ENCODE results near the gene HOXA10.

Gene HOXA10

DNA sequence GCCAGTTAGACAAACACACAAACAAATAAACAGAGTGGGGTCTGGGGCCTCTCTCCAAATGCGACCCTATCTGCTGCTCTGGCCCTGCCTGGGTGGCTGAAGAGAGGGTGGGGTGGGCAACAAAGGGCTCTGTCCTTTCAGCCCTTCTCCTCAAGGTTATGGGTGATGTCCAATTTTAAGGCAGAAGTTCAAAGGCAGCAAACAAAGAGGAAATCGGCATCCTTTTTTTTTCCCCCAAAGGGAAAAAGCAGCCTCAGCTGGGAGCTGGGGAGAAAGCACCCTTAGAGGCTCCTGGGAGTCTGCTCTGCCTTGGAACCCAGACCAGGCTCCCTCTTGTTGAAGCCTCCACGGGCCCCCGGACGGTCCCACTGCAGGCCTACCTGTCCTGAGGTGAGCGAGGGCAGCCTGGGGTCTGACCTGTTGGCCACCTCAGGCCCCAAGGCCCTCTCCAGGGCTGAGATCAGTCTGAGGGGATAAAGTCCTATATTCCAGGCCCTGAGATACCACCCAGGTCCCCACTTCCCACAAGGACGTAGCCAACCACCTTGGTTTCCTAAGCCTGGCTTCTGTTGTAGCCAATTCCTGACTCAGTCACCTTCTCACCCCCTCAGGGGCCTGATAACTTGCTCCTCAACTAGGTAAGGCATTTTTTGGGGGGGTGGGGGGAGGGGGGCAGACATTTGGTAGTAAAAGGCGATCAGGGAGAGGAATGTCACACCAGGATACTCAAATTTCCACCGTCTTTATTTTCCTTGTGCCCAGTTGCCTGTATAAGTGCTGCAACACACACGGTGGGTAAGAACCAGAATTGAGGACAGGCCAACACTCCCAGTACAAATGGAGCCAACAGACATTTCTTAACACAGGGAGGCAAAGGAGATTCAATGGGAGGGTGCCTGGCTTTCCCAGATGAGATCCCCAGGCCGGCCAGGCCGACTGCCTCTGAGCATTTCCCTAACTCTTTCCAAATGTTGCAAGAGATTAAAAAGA lies 6.6 kb upstream of the HOXA10 start:
- no peak for DNase-seq (ENCODE audit: low read depth in 2 of 3, low spot score in 1 of 3)

GRCh38 chr7:27179503-27180430 lies 5.6 kb upstream of the HOXA10 start:
- DNase-seq (ENCODE audit: low read depth in 2 of 3, low spot score in 1 of 3): peak in 2 of 3 donors; percentile 58 to 59

DNA sequence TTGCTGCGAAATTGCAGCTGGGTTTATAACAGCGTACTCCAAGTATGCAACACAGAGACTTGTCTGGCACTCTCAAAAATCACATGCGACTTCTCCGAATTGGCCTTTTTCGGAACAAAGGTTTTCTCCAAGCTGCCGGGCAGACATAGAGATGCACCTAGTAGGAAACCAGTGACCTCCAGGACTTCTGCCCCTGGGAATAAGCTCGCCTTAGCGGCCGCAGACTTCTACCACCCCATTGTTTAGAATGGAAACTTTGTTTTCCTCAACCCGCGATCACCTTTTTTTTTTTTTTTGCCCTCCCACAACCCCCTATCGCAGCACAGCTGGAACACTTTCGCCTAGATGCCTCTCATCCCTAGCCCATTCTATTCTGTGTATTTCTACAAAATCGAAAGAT lies 4.9 kb upstream of the HOXA10 start:
- DNase-seq (ENCODE audit: low read depth in 2 of 3, low spot score in 1 of 3): no peak

- no peak for DNase-seq (ENCODE audit: low read depth in 2 of 3, low spot score in 1 of 3)
These were observed 4.2 kb upstream of the HOXA10 start for GRCh38 chr7:27178366-27178765.

- no peak for DNase-seq (ENCODE audit: low read depth in 2 of 3, low spot score in 1 of 3)
These were observed 3.7 kb upstream of the HOXA10 start for GRCh38 chr7:27177795-27178320.

DNA sequence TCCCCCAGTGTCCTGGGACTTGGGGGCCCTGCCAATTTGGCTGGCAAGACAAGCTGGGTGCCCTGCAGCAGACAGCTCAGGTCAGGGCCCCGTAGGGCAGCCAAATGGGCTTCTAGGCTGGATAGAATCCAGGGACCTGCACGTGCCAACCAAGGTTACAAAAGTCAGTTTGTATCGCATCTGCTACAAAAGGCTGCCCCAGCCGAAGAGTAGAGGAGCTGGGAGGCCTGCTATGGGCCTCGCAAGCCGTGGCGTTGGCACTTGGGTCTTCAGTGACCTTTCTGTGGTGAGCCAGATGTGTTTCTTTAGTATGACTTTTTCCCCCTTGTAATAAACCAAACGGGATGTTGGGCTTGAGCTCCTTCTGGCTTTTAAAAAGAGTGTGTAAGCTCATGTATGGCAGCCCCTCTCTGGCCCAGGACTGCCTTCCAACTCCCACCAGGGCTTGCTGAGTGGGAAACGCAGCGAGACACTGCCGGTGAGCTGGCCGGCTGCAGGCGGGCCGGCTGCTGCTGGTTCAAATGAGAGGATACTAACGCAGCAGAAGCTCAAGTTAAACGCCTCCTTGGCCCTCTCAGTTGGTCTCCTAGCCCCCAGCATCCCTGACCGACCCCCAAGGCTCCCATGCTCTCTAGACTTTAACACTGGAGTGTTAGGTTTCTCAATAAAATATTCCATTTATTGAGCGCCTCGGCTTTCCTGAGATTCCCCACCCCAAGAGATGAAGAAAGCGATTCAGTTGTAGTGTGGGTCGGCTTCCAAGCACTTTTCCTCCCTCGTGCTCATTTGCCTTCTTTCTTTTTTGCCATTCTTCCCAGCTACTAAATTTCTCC lies 3.1 kb upstream of the HOXA10 start:
- DNase-seq (ENCODE audit: low read depth in 2 of 3, low spot score in 1 of 3): no peak

GRCh38 chr7:27176524-27176845 lies 2.4 kb upstream of the HOXA10 start:
- no peak for DNase-seq (ENCODE audit: low read depth in 2 of 3, low spot score in 1 of 3)

DNA sequence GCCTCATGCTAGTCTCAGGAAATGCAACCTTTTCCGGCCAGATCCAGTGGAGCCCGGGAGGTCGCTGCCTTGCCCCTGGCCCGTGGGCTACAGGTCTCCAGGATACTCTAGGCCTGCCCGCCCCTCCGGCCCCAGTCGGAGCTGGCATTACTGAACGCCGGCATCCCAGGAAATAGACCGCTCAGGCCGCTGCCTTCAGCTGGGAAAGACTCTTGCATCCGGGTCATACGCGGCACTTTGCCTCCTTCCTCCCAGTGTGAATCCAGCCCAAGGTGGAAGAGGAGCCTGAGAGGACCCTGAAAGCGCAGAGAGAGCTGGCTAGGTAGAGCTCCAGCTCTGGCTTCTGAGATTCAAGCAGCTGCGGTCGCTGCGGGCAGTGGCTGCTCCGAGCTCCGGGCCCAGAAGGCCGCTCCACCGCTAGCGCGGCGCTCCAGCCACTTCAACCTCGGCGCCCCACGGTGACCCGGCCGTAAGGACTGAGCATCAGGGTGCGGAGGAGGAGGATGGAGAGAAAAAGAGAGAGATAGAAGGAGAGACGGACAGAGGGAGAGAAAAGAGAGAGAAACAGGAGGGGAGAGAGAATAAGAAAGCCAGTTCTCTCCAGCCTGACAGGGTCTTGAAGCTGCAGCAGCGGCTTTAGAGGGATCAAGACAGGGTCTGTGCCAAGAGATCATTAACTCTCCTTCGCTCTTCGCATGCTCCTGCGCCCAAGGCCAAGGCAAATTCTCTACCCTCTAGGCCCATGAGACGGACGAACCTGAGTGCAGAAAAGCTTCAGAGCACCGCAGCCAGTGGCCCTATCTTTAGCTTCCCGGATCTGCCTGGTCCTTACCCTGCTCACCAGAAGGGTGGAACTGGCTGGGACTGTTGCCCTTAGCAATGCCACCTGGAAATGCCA lies 1.8 kb upstream of the HOXA10 start:
- DNase-seq (ENCODE audit: low read depth in 2 of 3, low spot score in 1 of 3): no peak

DNA sequence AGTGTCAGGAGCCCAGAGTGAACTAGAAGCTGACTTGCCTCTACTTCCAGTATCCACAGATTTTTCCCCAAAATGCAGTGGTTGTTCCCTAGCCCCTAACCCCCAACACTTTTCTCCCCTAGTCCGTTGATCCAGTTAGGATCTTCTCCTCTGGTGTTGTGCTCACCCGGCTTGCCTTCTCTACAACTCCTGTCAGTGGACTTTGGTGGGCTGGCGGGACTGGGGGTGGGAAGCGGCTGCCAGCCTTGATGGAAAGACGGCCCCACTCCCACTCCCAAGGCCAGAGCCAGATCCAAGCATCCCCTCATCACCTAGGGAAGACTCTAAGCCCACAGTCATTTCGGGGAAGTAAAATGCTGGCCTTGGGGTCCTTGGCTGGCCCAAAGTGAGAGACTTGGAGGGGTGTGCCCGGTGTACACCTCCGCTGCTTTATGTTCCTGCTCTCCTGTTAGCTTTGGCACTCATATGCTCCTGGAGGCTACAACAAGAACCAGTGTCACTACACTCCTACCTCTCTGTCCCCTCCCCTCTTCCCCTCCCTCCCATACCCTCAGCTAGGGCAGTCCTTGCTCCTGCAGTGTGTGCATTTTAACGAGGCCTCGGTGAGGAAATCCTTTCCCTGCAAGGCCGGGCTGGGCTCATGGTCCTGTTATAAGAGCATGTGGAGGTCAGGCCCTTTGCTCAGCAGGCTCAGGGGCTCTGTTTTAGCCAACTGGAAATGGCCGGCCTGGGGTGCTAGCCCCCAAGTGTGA lies 930 bp upstream of the HOXA10 start:
- no peak for DNase-seq (ENCODE audit: low read depth in 2 of 3, low spot score in 1 of 3)

DNA sequence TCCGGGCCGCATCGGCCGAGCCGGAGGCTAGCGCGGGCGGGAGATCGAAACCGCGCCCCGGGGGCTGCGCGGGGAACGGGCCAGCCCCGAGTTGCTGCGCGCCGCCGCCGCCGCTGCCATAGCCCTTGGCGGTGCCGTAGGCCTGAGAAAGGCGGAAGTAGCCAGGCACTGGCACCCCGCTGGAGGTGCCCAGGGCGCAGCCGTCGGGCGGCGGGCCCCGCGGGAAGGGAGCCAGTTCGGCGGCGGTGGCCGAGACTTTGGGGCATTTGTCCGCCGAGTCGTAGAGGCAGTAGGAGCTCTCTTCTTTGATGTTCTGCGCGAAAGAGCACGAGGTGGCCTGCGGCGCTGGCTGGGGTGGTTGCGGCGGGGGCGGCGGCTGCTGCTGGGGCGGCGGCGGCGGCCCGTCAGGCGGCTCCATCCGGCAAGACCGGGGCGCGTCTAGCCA lies 587 bp downstream of the HOXA10 start:
- no peak for DNase-seq (ENCODE audit: low read depth in 2 of 3, low spot score in 1 of 3)

DNA sequence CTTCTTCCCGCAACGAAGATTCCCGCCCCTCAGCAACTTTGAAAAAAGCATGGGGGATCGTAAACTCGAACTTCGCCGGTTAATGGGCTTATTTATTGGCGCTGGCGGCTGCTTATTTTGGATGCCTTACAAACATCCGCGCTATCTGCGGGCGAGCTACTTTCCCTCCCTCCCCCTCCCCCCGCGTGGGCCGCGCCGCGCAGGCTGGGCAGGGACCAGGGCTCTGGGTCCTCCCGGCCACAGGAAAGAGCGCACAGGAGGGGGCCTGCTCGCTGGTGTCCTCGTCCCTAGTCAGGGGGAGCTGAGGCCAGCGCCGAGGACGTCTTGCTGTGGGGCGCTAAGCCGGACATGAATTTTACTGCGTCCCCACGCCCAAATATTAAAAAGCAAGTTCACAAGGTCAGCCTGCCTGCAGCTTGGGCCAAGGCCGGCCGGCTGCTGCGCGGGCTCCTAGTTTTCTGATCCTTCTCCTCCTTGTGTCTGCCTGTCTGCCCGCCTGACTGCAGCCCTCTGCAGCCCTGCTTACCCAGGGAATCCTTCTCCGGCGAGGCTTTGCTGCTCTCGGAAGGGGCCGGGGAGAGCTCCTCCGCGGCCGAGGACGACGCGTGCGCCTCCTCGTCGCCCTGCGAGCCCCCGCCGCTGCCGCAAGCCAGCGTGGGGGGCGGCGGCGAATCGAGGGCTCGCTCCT lies 1.2 kb downstream of the HOXA10 start:
- no peak for DNase-seq (ENCODE audit: low read depth in 2 of 3, low spot score in 1 of 3)

DNA sequence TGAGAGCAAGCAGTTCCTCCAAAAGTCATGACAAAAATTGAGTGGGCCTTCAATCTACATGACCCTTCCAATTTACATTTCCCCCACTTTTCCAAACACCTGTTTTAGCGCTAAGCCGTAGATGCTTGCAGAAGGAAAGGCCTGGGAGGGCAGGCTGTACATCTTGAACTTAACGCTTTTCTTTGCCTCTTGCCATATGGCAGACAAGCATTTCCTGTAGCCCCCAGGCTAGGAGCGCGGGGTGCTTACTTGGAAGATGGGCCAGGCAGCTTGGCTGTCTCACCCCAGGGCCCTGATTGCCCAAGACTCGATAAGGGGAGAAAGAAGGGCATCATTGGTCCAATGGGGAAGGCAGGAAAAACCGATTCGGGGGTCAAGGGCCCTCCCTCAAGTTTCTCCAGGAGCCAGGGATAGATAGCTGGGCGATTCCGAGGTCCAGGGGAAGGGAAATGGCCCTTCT lies 1.8 kb downstream of the HOXA10 start:
- DNase-seq (ENCODE audit: low read depth in 2 of 3, low spot score in 1 of 3): no peak

DNA sequence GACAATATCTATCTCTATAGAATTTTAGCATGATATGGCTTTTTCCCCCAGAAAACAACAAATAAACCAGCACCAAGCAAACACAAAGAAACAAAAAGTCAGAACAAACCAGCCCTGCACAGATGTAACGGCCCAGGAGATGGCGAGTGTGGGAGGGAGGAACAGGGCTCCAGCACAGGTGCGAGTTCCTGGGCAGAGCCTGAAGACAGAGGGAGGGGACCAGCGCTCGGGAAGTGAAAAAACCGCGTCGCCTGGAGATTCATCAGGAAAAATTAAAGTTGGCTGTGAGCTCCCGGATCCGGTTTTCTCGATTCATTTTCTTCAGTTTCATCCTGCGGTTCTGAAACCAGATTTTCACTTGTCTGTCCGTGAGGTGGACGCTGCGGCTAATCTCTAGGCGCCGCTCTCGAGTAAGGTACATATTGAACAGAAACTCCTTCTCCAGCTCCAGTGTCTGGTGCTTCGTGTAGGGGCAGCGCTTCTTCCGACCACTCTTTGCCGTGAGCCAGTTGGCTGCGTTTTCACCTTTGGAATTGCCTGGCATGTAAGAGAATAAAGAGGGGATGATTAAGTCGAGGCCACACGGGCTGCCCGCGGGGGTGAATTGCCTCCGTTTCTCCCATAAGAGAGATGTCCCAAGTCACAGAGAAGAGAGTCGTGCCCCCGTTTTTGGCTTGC lies 2.3 kb downstream of the HOXA10 start:
- no peak for DNase-seq (ENCODE audit: low read depth in 2 of 3, low spot score in 1 of 3)

DNA sequence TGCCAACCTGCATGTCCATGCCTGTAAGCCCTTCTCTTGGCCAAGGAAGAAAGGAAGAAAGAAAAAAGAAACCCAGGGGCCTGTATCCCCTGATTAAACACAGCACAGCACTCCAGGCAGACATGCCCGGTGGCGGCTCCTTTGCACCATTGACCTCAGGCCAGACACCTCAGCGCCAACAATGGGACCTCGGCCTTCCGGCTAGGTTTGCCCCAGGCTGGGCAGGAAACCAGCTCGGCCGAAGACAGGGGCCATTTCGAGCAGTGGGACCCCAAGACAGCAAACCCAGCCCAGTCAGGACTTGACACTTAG lies 2.8 kb downstream of the HOXA10 start:
- no peak for DNase-seq (ENCODE audit: low read depth in 2 of 3, low spot score in 1 of 3)

- DNase-seq (ENCODE audit: low read depth in 2 of 3, low spot score in 1 of 3): no peak
These were observed 3.4 kb downstream of the HOXA10 start for GRCh38 chr7:27170426-27171324.

DNA sequence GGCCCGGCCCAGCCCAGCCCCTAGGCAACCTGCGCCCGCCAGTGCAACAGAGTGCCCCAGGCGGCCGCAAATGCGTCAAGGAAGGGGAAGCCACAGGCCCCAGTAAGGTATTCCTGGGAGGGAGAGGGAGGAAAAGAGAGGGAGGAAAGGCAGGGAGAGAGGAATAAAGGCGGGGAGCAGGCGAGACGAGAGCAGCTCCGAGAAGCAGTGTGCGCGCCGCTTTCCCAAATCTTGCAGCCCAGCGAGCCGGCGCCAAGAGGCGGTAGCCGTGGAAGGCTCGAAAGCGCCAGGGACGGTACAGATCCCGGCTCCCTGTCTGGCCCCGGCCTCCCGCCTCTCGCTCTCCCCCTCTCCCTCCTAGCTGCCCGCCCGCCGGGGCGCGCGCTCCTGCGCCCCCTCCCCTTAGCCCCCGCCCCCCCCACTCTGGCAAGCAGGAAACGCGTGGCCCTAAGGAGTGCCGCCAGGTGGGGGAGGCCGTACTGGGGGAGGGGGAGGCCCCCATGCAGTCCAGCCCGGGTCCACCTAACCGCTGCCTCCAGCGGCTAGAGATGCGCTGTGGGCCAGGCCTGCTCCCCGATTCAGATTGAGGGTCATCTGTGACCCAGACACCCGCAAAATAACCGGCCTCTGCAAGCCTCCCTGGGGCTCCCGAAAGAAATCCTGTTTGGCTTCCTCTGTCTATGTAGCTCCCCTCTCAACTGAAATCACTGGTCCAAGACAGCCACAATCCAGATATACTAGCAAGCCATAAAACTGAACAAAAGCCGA lies 4.3 kb downstream of the HOXA10 start:
- DNase-seq (ENCODE audit: low read depth in 2 of 3, low spot score in 1 of 3): no peak

All from stimulated activated CD4-positive, alpha-beta T cell treated with anti-CD3 and anti-CD28 coated beads, Interleukin-12 subunit alpha, Interleukin-12 subunit beta, amount 100 ng/mL, for 48 hours (primary cell).